Right atrium auricular region (tissue), 2 donors: ENCODE results near the gene STRN3. TPM values are rescaled to one million over a fixed set of nuclear protein-coding genes. Genes with fewer than 3 reads are reported as not detected.

ENCODE experiments used
- DNase-seq: peaks from one replicate; pipeline ENCODE4 v3.0.0-alpha.2; 2019; ENCODE audit warnings: low spot score
- H3K27ac ChIP-seq, 2 donors: fragments of 200-600 bp; sonication (generic); 1 replicate in 1 of 2; 2 replicates in 1 of 2; pipeline ENCODE4 v1.5.1; 2016 to 2019
- H3K27me3 ChIP-seq, 2 donors: fragments of 200-600 bp; sonication (generic); one replicate each; pipeline versions ENCODE4 v1.5.1 to v1.6.0; 2017 to 2019
- H3K36me3 ChIP-seq: fragments of 200-600 bp; sonication (generic); one replicate; pipeline ENCODE4 v1.5.1; 2016
- H3K4me1 ChIP-seq, 2 donors: fragments of 200-600 bp; sonication (generic); one replicate each; pipeline versions ENCODE4 v1.5.1 to v1.6.0; 2017 to 2019
- H3K4me3 ChIP-seq, 2 donors: fragments of 200-600 bp; sonication (generic); 1 replicate in 1 of 2; 2 replicates in 1 of 2; pipeline ENCODE4 v1.5.1; 2017 to 2019; ENCODE audit warnings: mild to moderate bottlenecking in 1 of 2, moderate library complexity in 1 of 2
- H3K9me3 ChIP-seq, 2 donors: fragments of 200-600 bp; sonication (generic); one replicate each; pipeline ENCODE4 v1.5.1; 2019
- CTCF ChIP-seq, 2 donors: fragments of 200-600 bp; sonication (generic); IDR thresholded peaks; one replicate each; pipeline ENCODE4 v1.5.1; 2019; ENCODE audit warnings: antibody characterized with exemption in 2 of 2
- total RNA-seq, 2 donors: library from RNA; depleted of rRNA; stranded (reverse); fragments of >200 nt; gene quantifications; one replicate each; pipeline ENCODE4 v1.1.0, GENCODE V29; 2016

Gene STRN3
- total RNA-seq, 2 donors from 2014 or later, result 34.2 to 46.8 TPM

- no peak overlapping the region for H3K4me3 ChIP-seq
- H3K4me1 ChIP-seq, result peaks cover 0 to 13% of the 10 kb centered on the region in 2 donors
- no peak for TF ChIP-seq CTCF (IDR thresholded peaks at IDR 0.05)
- H3K36me3 ChIP-seq, result no peaks in the 10 kb centered on the region
- no peak overlapping the region for H3K27ac ChIP-seq
- H3K9me3 ChIP-seq, result no peaks in the 10 kb centered on the region
- no peak for DNase-seq
- H3K27me3 ChIP-seq, result no peaks in the 10 kb centered on the region
Measured at GRCh38 chr14:31029016-31029970, 3.1 kb upstream of the STRN3 start.

GRCh38 chr14:31027847-31028246 lies 1.7 kb upstream of the STRN3 start:
- TF ChIP-seq CTCF (IDR thresholded peaks at IDR 0.05), result no peak
- H3K36me3 ChIP-seq, result no peaks in the 10 kb centered on the region
- H3K27me3 ChIP-seq, result no peaks in the 10 kb centered on the region
- H3K4me3 ChIP-seq, result no peak overlapping the region
- peaks cover 0 to 26% of the 10 kb centered on the region in 2 donors for H3K4me1 ChIP-seq
- no peak overlapping the region for H3K27ac ChIP-seq
- no peaks in the 10 kb centered on the region for H3K9me3 ChIP-seq
- DNase-seq, result no peak

GRCh38 chr14:31026450-31027235 lies 464 bp upstream of the STRN3 start:
- H3K27ac ChIP-seq, result peak overlapping the region; percentile 99 to 100
- H3K9me3 ChIP-seq, result no peaks in the 10 kb centered on the region
- TF ChIP-seq CTCF (IDR thresholded peaks at IDR 0.05), result no peak

GRCh38 chr14:31025367-31026076 lies 657 bp downstream of the STRN3 start, which contains the start of gene AP4S1:
Gene AP4S1 (plus strand): TSS chr14:31025649. CDS start chr14:31066197, 40,548 bp downstream.
- no peaks in the 10 kb centered on the region for H3K27me3 ChIP-seq
- peak within 1 kb of the TSS; percentile 99 to 100 for H3K27ac ChIP-seq
- H3K9me3 ChIP-seq, result no peaks in the 10 kb centered on the region
- no peak for TF ChIP-seq CTCF (IDR thresholded peaks at IDR 0.05)
- DNase-seq, result peak; percentile 59
- peaks cover 0 to 26% of the 10 kb centered on the region in 2 donors for H3K4me1 ChIP-seq
- H3K4me3 ChIP-seq, result peak within 1 kb of the TSS; percentile 95 to 100
- H3K36me3 ChIP-seq, result peaks cover 2% of the 10 kb centered on the region

More at GRCh38 chr14:31026450-31027235, 464 bp upstream of the STRN3 start:
- DNase-seq, result peak; percentile 97
- Histone ChIP-seq H3K27me3 (no peaks in the 10 kb centered on the region), H3K36me3 (no peaks in the 10 kb centered on the region), H3K4me3 (peak overlapping the region; percentile 95 to 100), H3K4me1 (peaks cover 0 to 26% of the 10 kb centered on the region in 2 donors)

- DNase-seq, result no peak
- H3K9me3 ChIP-seq, result no peaks in the 10 kb centered on the region
- no peaks in the 10 kb centered on the region for H3K27me3 ChIP-seq
- H3K4me3 ChIP-seq, result peak overlapping the region; percentile 95 to 100
- TF ChIP-seq CTCF (IDR thresholded peaks at IDR 0.05), result no peak
- H3K27ac ChIP-seq, result peak overlapping the region; percentile 99 to 100
- H3K4me1 ChIP-seq, result peaks cover 0 to 26% of the 10 kb centered on the region in 2 donors
- peaks cover 5% of the 10 kb centered on the region for H3K36me3 ChIP-seq
Measured at GRCh38 chr14:31024577-31025366, 1.4 kb downstream of the STRN3 start.
